OCI-LY1 (cell line): ENCODE results near the gene ATP13A2.

ENCODE experiments used
- H2AFZ ChIP-seq: fragments of 200-600 bp; sonication (generic), shearing (Covaris generic); 2 replicates; pipeline ENCODE4 v1.6.0; 2014; ENCODE audit warnings: antibody characterized with exemption, mild to moderate bottlenecking, low read length
- H3F3A ChIP-seq: fragments of 200-600 bp; sonication (generic), shearing (Covaris generic); 2 replicates; pipeline ENCODE4 v1.6.0; 2014; ENCODE audit warnings: mild to moderate bottlenecking, antibody characterized with exemption, low read length, moderate library complexity; ENCODE audit not compliant: insufficient read depth
- H3K27ac ChIP-seq: fragments of 200-600 bp; sonication (generic); 2 replicates; pipeline ENCODE4 v1.5.1; 2014; ENCODE audit warnings: low read length, mixed run types, mild to moderate bottlenecking, low read depth; ENCODE audit not compliant: poor library complexity, severe bottlenecking
- H3K27me3 ChIP-seq: fragments of 200-600 bp; sonication (generic); 2 replicates; pipeline ENCODE4 v1.6.0; 2014; ENCODE audit warnings: antibody characterized with exemption, mild to moderate bottlenecking, low read length, moderate library complexity; ENCODE audit not compliant: insufficient read depth
- H3K36me3 ChIP-seq: fragments of 200-600 bp; sonication (generic); 2 replicates; pipeline ENCODE4 v1.6.1; 2014; ENCODE audit warnings: mild to moderate bottlenecking, antibody characterized with exemption, low read length, moderate library complexity, mixed read lengths; ENCODE audit not compliant: insufficient read depth
- H3K4me1 ChIP-seq: fragments of 200-600 bp; sonication (generic); 2 replicates; pipeline ENCODE4 v1.5.1; 2014; ENCODE audit warnings: mild to moderate bottlenecking, low read length, moderate library complexity; ENCODE audit not compliant: insufficient read depth, severe bottlenecking
- H3K4me2 ChIP-seq: fragments of 200-600 bp; sonication (generic), shearing (Covaris generic); 2 replicates; pipeline ENCODE4 v1.6.1; 2014; ENCODE audit warnings: low read length
- H3K4me3 ChIP-seq: fragments of 200-600 bp; sonication (generic); 2 replicates; pipeline ENCODE4 v1.5.1; 2014; ENCODE audit warnings: low read length, low read depth, mild to moderate bottlenecking, mixed read lengths; ENCODE audit not compliant: poor library complexity, severe bottlenecking
- H3K79me2 ChIP-seq: fragments of 200-600 bp; shearing (Covaris generic); 2 replicates; pipeline ENCODE4 v1.6.1; 2016; ENCODE audit warnings: mixed run types, low read length, mixed read lengths; ENCODE audit not compliant: insufficient read depth
- H3K9ac ChIP-seq: fragments of 200-600 bp; sonication (generic), shearing (Covaris generic); 2 replicates; pipeline ENCODE4 v1.6.1; 2014; ENCODE audit warnings: mild to moderate bottlenecking, low read length, mixed read lengths
- H3K9me2 ChIP-seq: fragments of 200-600 bp; sonication (generic), shearing (Covaris generic); 2 replicates; pipeline ENCODE4 v1.6.1; 2014; ENCODE audit warnings: low read depth, mild to moderate bottlenecking, low read length, mixed read lengths
- H3K9me3 ChIP-seq: fragments of 200-600 bp; shearing (Covaris generic); 2 replicates; pipeline ENCODE4 v1.6.1; 2014; ENCODE audit warnings: low read length, mixed read lengths
- H4K20me1 ChIP-seq: fragments of 200-600 bp; sonication (generic), shearing (Covaris generic); 2 replicates; pipeline ENCODE4 v1.6.0; 2016; ENCODE audit warnings: mild to moderate bottlenecking, low read length; ENCODE audit not compliant: insufficient read depth
- CTCF ChIP-seq: fragments of 200-600 bp; sonication (generic), shearing (Covaris generic); IDR thresholded peaks from 2 replicates; pipeline ENCODE4 v1.5.1; 2017; ENCODE audit warnings: mild to moderate bottlenecking, antibody characterized with exemption, low read length, moderate library complexity, mixed read lengths
- EZH2 ChIP-seq: fragments of 200-600 bp; sonication (generic), shearing (Covaris generic); IDR thresholded peaks from 2 replicates; pipeline ENCODE4 v1.8.0; 2017; ENCODE audit warnings: borderline replicate concordance, mixed run types, mild to moderate bottlenecking, antibody characterized with exemption, low read length, moderate library complexity, mixed read lengths

Gene ATP13A2

GRCh38 chr1:17045634-17046333 lies 34.1 kb upstream of the ATP13A2 start:
- Histone ChIP-seq H3K36me3 (peaks cover 52% of the 10 kb centered on the region), H4K20me1 (no peaks in the 10 kb centered on the region), H3K4me3 (peak overlapping the region; percentile 48), H3K9ac (peak overlapping the region; percentile 48), H3K27ac (no peak overlapping the region), H2AFZ (no peak overlapping the region), H3K4me1 (peaks cover 13% of the 10 kb centered on the region), H3K9me3 (no peaks in the 10 kb centered on the region), H3K79me2 (peaks cover 7% of the 10 kb centered on the region; the same call in 1 of the 2 replicates), H3K9me2 (no peaks in the 10 kb centered on the region), H3K27me3 (no peaks in the 10 kb centered on the region), H3K4me2 (peak overlapping the region; percentile 68), H3F3A (no peaks in the 10 kb centered on the region)
- TF ChIP-seq EZH2 (no peak), CTCF (peak; percentile 77)

- no peaks in the 10 kb centered on the region for H4K20me1 ChIP-seq
Measured at GRCh38 chr1:17045150-17045549, 33.4 kb upstream of the ATP13A2 start.

GRCh38 chr1:17043676-17044075 lies 31.9 kb upstream of the ATP13A2 start:
- Histone ChIP-seq H3K27ac (no peak overlapping the region), H3K9ac (no peak overlapping the region), H3K9me3 (no peaks in the 10 kb centered on the region), H2AFZ (no peak overlapping the region), H3K4me2 (no peak overlapping the region), H3K9me2 (no peaks in the 10 kb centered on the region), H4K20me1 (no peaks in the 10 kb centered on the region), H3K4me1 (peaks cover 13% of the 10 kb centered on the region), H3K4me3 (no peak overlapping the region), H3K36me3 (peaks cover 57% of the 10 kb centered on the region), H3K79me2 (0 out of 2 replicates have a peak, but pooled peaks cover 3% of the 10 kb centered on the region), H3F3A (no peaks in the 10 kb centered on the region), H3K27me3 (no peaks in the 10 kb centered on the region)
- no peak for TF ChIP-seq CTCF
- TF ChIP-seq EZH2: no peak

More at GRCh38 chr1:17045150-17045549, 33.4 kb upstream of the ATP13A2 start:
- Histone ChIP-seq H3K27me3 (no peaks in the 10 kb centered on the region), H3K9me2 (no peaks in the 10 kb centered on the region), H3K27ac (no peak overlapping the region), H3K9ac (no peak overlapping the region), H3F3A (no peaks in the 10 kb centered on the region), H3K36me3 (peaks cover 52% of the 10 kb centered on the region), H2AFZ (no peak overlapping the region), H3K9me3 (no peaks in the 10 kb centered on the region), H3K4me2 (no peak overlapping the region), H3K4me1 (peaks cover 13% of the 10 kb centered on the region), H3K79me2 (0 out of 2 replicates have a peak, but pooled peaks cover 3% of the 10 kb centered on the region), H3K4me3 (no peak overlapping the region)
- TF ChIP-seq CTCF (no peak), EZH2 (no peak)
